ENCODE measurements around the gene ITK.

Gene ITK

DNA sequence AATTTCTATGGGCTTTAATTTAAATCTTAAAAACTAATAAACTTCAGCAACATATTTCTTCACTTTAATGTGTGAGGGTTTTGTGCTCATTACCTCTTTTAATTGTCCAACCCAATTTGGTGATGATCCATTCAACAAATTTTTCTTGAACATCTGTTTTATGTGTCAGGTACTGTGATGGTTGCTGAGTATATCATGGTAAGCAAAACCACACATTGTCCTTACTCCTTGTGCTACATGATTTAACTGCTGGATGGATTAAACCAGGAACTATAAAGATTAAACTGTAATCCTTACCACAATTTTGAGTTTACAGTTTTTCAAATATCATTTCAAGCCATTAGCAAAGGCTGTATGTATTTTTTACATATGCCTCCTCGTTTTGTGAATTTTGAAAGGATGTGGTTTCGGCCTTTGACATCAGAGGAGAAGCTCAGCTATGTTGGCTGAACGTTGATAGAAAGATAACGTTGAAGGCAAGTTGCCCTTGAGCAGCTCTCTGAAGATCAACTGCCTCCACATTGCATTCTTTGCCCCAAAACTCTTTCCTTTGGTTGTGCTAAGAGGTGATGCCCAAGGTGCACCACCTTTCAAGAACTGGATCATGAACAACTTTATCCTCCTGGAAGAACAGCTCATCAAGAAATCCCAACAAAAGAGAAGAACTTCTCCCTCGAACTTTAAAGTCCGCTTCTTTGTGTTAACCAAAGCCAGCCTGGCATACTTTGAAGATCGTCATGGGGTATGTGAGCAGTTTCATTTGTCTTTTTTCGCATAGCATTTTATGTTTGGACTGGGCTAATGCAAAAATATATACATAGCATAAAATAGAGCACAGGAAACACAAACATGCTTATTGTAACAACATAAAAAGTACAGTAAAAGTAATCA, at the start of gene ITK:
ITK (plus strand) TSS at position 467 of the 891 bp plus-strand sequence; CDS start at position 605, 138 bp downstream.
- in situ Hi-C loops (cut with MboI; ENCODE audit: low sequenced_read_pairs): no loop called here

DNA sequence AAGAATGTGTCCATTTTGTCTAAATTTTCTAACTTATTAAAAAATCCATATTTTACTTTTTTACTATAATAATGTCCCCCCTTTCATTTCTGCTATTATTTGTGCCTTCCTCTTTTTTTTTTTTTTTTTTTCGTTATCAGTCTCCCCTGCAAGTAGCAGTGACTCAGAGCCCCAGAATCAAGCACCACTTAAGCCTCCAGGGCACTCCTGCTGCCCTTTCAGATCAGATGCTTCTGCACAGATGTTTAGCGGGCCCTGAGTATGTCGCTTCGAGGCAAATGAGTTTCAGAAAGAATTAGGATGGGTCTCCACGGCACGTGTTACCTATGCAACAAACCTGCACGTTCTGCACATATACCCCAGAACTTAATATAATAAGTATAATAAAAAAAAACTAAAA, 49.7 kb upstream of the ITK start:
- in situ Hi-C loops (cut with MboI; ENCODE audit: low sequenced_read_pairs): no loop called here

DNA sequence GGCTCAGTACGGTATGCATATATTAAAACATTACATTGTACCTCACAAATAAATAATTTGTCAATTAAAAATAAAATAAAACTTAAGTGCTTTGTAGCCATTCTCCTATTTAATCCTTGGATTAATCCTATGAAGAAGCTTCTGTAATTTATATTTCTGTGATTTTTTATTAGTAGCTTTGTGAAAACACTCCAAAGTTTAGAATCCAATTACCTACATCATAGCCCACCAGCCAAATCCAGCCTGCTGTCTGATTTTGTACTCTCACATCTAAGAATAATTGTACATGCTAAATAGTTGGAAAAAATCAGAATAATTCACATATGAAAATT, 48.4 kb upstream of the ITK start:
- in situ Hi-C loops (cut with MboI; ENCODE audit: low sequenced_read_pairs): no loop called here

DNA sequence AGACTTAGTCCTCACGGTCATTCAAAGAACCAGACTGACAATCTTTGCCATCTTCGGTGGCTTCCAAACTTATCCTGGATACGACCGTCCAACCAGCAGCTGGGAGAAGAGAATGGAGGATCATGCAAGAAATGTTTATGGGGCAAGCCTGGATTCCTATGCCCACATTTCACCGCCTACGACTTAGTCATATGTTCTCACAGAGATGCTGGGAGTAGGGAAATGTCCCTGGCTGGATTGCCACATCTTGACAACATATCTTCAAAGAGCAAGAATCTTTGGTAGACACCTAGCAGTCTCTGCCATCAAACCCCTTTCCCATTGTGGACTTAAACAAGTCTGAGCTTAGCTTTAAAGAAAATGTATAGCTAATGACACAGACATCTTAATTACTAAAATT, 42.9 kb upstream of the ITK start:
- in situ Hi-C loops (cut with MboI; ENCODE audit: low sequenced_read_pairs): no loop called here

DNA sequence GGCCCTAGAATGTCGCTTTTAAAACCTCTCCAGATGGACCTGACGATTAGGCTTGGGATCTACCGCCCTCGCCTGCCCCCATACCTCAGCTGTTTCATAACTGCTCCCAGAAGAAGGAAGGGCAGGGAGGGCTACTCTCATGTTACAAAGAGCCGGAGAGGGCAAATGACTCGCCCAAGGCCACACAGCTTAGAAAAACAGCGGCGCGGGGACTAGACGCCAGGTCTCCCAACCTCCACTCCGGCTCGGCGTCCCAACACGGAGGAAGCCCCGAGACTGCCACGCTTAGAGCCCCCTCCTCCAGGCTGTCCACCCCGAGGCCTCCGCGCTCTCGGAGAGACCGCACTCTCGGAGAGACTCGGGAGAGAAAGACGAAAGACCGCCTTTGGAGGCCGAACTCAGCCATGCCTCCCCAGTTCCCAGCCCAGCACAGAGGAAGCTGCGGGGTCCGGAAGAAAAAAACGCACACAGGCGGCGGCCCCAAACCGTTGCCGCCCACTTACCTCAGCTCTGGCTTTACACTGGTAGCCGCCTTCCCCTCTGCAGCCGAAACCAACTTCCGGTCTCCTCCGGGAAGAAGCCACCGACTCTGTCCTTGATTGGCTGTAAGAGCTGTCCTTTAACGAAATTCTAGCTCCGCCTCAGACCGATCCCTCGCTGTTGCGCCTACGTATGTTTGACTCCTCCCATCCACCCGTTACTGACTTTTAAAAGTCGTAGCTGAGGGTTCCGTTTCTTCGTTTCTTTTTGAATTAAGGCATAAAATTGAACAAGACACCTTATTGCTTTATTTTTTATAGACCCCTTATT, 38.1 kb upstream of the ITK start, which contains the start of gene MED7:
MED7 (minus strand) TSS at position 549 of the 810 bp plus-strand sequence. CDS start 3,434 bp downstream, outside the sequence.
- in situ Hi-C loops (cut with MboI; ENCODE audit: low sequenced_read_pairs): no loop called here

DNA sequence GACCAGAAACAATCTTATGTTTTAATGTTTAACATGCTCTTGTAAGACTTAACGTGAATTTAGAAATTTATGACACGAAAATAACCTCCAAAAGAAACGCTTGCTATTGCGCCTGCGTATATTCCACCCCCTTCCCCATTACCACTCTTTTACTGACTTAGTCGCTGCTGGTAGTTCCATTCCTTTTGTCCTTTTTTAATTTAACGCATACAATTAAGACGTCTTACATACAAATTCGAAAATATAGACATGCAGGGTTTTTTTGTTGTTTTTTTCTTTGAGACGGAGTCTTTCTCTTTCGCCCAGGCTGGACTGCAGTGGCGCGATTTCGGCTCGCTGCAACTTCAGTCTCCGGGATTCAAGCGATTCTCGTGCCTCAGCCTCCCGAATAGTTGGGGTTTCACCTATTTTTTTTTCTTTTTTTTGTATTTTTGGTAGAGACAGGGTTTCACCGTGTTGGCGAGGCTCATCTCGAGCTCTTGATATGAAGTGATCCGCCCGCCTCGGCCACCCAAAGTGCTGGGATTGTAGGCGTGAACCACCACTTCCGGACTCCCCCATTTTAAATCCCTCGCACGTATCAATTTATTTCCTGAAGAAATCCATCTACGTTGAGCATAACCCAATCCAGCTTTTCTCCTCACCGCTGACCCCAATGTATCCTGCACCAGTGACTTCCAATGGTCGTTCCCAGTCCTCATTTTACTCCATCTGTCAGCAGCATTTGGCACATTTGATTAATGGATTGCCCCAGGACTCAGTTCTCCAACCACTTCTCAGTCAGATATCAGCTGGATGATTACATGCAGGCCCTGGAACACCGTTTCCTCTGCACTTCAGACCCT, 37.3 kb upstream of the ITK start:
- in situ Hi-C loops (cut with MboI; ENCODE audit: low sequenced_read_pairs): no loop called here

DNA sequence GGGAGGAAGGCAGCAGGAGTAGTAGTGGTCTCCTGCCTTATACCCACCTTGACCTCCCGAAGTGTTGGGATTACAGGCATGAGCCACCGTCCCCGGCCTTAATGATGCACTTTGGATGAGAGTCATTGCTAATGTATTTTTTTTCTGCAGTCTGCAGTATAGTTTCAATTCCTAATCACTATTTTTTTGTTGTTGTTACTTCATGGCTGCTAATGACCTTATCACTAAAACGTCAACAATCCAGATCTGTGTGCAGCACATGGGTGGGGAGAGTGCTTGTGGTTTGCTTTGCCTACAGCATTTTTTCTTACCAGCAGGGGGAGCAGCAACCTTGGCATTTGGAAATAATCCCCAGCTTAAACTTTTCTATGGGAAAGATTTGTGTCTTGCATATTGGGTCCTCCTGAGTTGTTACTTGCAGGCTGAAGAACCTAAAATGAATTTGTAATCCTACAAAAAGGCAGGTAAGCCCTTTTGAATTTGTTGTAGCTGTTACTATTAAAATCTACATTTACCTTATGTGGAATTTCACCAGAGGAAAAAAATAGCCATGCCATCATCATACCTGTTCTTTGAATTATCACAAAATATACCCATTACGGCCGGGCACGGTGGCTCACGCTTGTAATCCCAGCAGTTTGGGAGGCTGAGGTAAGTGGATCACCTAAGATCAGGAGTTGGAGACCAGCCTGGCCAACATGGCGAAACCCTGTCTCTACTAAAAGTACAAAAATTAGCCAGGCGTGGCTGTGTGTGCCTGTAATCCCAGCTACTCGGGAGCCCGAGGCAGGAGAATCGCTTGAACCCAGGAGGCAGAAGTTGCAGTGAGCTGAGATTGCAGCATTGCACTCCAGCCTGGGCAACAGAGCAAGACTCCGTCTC, 31.7 kb upstream of the ITK start:
- in situ Hi-C loops (cut with MboI; ENCODE audit: low sequenced_read_pairs): no loop called here

DNA sequence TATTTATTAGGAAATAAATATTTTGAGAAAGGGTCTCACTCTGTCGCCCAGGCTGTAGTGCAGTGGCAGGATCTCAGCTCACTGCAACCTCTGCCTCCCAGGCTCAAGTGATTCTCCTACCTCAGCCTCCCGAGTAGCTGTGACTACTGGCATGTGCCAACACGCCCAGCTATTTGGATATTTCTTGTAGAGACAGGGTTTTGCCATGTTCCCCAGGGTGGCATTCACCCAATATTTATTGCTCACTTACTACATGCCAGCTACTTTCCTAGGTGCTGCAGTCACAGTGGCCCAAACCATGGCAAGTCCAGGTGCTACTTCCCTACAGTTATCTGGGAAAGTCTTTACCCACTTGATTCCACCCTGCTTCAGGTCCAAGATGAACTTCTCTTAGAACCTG, 29.6 kb upstream of the ITK start:
- in situ Hi-C loops (cut with MboI; ENCODE audit: low sequenced_read_pairs): no loop called here

DNA sequence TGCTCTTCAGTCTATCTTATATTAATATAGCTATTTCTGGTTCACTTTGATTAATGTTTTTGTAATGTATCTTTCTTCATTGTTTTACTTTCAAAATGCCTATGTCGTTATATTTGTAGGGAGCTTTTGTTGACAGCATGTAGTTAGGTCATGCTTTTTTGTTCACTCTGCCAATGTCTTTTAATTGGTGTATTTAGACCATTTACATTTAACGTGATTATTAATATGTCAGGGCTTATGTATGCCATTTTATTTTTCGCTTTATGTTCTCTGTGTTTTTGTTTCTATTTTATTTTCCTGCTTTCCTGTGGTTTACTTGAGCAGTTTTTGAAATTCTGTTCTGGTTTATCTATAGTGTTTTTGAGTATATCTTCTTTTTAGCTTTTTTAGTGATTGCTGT, 25.3 kb upstream of the ITK start:
- in situ Hi-C loops (cut with MboI; ENCODE audit: low sequenced_read_pairs): no loop called here

DNA sequence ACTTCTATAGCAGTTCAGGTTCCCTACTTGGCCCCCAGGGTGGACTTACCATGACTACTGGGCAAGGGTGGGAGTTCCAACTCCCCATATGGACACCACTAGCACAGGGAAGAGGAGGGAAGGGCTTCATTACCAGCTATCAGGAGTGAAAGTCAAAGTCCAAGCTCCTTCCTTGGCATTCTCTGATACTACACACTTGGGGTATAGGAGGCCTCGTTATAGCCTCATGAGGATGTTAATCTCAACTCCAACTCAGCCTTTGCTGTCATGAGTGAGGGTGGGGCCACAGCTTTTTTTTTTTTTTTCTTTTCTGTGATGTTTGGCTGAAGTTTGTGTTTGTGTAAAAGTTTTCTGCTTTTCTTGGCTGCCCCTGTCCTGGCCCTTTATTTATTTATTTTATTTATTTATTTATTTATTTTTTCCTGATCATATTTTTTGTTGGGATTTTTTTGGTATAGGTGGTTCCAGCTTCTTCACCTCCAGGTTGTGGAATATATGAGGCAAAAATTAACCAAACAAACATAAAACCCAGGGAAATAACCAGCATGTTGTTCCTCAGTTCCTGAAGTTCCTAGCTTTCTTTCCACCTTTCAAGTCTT, 23.2 kb upstream of the ITK start:
- in situ Hi-C loops (cut with MboI; ENCODE audit: low sequenced_read_pairs): no loop called here

DNA sequence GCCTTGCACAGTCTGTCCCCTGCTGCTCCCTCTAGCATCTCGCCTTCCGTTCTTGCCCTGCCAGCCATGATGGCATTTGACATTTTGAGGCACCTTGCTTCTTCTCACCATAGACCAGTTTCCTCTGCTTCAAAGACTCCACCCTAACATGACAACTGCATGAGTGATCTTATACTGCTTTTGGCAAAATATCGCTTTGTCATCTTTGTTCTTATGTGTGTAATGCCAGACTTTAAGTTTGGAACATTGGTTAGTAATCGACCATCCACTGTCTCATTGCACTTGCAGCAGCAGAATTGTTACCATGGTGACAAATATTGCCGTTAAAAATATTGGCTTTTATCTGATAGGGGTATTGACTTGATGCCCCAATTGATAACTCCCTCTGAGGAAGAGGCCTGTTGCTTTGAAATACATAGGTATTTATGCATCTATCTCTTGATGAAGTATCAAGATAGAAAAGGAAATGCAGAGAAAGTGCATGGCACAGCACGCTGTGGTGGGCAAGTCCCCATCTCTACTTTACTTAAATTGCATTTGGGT, 21.4 kb upstream of the ITK start:
- in situ Hi-C loops (cut with MboI; ENCODE audit: low sequenced_read_pairs): no loop called here

DNA sequence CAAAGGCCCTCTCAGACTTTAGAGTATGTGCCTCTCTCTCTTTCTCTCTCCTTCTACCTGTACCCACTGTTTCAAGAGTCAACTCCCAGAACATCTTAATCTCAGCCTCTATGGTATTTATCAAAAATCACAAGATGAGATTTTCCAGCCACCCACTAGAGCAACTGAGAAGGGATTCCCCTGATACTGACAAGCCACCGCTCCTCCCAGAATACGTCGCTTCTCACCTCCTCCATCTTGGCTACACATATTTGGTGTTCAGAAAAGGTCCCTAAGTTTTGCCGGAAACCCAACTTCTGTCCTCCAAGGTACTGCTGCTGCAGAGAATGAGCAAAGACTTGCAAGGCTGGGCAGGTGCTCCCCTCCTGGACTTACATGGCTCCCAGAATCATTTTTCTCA, 20.6 kb upstream of the ITK start:
- in situ Hi-C loops (cut with MboI; ENCODE audit: low sequenced_read_pairs): no loop called here

DNA sequence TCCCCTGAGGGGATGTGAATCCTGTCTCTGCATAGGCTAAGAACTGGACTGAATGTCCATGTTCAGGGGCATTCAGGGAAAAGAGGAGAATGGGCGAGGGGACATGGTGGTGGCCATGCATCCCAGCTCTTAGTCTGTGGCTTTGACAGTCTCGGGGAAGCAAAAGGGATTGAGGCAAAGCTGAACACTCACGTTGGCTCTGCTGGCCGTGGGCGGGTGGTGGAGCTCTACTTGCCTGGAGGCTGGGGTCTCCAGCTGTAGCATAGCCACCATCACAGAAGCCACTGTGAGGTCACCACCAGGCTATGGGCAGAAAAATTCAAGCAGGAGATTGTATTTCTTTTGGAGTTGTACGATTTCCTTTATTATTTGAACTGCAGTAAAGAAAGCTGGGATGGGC, 18.6 kb upstream of the ITK start:
- in situ Hi-C loops (cut with MboI; ENCODE audit: low sequenced_read_pairs): no loop called here

DNA sequence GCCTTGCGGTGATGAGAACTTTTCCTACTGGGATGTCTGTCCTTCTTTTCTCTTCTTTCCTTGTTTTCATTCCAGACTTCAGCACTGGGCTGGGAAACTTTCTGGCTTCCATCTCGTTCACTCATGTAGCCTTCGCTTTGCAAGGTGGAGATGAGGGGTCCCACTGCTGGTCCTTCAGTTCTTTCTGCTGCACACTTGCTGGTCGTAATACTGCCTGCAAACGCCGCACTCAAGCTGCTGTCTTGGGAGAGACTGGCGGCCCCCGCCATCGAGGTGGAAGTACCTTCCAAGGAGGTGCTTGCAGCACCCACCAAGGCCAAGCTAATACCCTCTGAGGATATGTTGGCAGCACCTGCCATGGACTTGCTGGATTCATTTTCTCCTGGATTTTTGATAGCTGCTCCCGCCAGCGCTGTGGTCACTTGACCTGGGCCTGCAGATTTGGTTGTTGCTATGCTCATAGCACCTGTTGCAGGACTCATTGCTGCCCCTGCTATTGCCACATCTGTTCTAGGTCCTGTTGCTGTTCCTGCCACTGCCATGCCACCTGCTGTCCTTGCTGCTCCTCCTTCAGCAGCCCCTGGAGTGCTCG, 17.6 kb upstream of the ITK start:
- in situ Hi-C loops (cut with MboI; ENCODE audit: low sequenced_read_pairs): no loop called here

DNA sequence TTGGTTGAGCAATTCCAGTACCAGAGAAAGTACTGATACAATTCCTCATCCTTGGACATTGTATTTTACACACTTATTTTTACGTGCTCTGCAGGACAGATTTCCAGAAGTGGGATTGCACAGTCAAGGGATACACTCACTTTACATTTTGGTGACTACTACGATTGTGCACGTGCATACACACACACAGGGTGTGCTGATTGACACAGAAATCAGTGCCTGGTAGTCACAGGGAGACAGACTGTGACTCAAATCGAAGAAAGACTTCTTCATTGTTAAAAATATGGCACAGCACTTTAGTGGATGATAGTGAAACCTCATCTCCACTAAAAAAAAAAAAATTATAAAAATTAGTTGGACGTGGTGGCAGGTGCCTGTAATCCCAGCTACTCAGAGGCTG, 16.1 kb upstream of the ITK start:
- in situ Hi-C loops (cut with MboI; ENCODE audit: low sequenced_read_pairs): no loop called here

DNA sequence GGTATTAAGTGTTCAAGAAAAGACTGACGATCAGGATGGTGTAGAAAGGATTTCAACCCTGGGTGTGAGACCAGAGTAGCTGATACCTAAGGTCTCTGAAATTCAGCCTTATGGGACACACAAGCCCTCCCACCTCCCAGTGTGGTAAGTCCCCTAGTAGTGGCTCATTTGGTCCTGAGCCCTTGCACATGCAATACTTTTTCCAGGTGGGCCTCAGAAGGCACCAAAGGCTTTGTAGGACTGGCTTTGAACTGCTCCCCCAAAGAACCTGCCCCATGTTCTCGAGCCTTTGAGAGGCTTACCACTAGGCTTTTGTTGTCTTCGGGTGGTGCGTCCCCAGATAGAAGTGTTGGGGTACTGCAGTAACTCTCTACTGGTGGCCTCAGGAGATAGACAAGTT, 15.4 kb upstream of the ITK start:
- in situ Hi-C loops (cut with MboI; ENCODE audit: low sequenced_read_pairs): no loop called here

DNA sequence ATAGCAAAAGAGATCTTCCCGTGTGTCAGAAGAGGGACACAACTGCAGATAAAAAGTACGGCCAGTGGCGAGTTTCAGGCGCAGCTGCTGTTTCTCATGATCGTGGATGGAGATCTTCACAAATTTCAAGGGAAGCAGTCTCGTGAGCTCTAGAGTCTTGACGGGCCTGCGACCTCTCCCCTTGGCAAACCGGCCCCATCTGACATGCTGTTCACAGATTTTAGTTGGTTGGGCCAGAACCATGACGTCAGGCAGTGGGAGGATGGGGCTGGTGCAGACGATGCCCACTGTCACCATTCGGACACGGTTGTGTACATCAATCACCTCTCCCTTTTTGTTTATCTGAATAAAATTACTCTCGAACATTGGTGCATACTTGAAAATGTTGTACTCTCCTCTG, 15.0 kb upstream of the ITK start:
- in situ Hi-C loops (cut with MboI; ENCODE audit: low sequenced_read_pairs): no loop called here

DNA sequence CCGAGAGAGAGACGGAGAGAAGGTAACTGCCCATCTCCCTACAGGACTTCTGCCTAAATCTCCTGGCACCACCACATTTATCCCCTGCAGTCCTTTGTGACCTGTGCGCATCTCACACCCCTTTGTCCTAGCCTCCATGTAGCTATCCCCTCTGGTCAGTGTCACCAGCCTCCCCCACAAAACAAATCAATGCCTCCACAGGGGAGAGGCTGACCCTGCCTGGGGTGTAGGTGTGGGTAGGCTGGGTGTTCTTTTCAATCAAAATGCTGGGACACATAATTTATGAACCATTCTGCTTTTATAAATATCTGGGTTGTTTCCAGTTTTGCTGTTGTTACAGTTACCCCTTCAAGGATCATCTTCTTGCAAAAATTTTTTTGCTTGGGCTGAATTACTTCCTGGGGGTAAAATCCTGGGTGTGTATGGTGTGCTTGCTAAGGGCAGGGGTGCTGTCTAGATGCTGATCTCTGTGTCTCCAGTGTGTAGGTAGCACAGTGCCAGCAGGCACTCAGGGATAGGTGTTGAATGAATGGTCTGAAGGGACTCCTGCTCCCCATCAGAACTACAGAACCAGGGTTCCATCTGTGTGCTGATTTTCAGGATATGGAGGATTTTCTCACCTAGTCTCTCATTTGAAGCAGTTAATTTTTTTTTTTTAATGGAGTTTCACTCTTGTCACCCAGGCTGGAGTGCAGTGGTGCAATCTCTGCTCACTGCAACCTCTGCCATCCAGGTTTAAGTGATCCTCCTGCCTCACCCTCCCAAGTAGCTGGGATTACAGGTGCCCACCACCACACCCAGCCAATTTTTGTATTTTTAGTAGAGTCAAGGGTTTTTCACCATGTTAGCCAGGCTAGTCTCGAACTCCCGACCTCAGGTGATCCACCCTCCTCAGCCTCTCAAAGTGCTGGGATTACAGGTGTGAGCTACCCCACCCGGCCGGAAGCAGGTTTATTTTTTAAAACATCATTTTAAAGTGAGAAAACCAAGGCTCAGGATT, 14.1 kb upstream of the ITK start, which contains the start of gene GARIN3:
GARIN3 (minus strand) TSS at position 51 of the 1,000 bp plus-strand sequence. CDS start 96 bp downstream, outside the sequence.
- in situ Hi-C loops (cut with MboI; ENCODE audit: low sequenced_read_pairs): no loop called here
